Tongue (tissue), 2 donors: Measurements from ENCODE around the gene TLE1. TPM values are rescaled to one million over a fixed set of nuclear protein-coding genes. Genes with fewer than 3 reads are reported as not detected.

Experiments used
- DNase-seq: peaks from one replicate; pipeline ENCODE4 v3.0.0-alpha.2; 2015
- total RNA-seq: library from RNA; depleted of rRNA; stranded (reverse); fragments of >200 nt; gene quantifications from one replicate; pipeline ENCODE4 v1.2.3, GENCODE V29; 2014

TLE1 gene
- total RNA-seq, 1 donor from 2014 or later: 73.8 TPM

DNA sequence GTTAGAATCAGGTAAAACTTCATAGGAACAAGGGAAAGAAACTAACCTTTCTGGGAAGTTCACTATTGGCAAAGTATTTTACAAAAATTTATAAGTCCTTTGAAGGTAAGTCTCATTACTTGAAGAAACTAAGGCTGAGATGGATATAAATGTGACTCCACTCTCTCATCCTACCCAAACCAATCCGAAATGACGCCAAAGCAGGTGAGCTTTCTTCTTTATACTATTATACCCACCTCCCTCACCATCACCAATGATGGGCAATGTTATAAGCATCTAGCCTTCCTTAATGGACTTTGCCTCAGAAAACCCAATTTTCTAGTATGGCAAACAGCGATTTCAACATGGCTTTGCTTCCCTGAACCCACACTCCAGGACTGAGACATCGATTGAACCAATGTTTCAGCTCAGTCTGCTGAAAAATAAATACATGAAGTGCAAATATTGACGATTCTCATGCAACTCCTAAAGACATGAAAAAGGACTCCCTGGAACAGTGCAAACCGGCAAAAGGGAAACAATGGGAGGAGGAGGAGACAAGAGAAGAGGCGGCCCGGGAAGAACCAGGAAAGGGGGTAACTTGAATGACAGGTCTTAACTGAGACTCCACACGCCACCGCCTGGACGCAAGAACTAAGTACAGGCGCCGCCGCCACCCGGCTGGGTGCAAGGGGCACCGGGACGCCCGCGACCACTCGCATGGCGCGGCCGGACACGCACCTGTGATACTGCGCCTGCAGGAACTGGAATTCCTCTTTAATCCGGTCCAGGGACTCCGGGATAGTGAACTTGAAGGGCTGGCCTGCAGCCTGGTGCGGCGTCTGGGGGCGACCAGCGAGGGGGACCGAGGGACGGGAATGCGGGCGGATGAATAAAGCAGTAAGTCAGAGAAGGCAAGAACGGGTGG is 2.5 kb downstream of the TLE1 start:
- DNase-seq: peak; percentile 93

- peak; percentile 35 for DNase-seq
These were observed 3.4 kb downstream of the TLE1 start for GRCh38 chr9:81685763-81686613.

- no peak for DNase-seq
These were observed 4.7 kb downstream of the TLE1 start for GRCh38 chr9:81684635-81685034.

DNA sequence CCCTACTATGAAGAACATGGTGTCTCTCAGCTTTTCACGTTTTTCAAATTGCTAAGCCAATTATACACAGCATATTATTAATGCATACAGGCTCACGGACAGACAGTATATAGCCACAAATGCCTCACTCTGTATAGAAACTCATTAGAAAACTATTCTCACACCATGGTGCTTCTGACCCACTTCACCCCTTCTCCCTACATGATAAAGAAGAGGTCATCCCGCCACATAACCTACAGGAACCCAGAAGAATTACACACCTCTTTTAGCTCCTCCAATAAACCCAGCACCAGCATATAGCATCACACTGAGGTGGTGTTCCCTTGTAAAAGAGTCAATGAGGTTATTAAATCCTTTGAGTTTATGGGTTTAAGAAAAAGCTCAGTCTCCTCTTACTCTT is 5.6 kb downstream of the TLE1 start:
- DNase-seq: no peak

GRCh38 chr9:81683238-81683637 is 6.1 kb downstream of the TLE1 start:
- DNase-seq: no peak

DNA sequence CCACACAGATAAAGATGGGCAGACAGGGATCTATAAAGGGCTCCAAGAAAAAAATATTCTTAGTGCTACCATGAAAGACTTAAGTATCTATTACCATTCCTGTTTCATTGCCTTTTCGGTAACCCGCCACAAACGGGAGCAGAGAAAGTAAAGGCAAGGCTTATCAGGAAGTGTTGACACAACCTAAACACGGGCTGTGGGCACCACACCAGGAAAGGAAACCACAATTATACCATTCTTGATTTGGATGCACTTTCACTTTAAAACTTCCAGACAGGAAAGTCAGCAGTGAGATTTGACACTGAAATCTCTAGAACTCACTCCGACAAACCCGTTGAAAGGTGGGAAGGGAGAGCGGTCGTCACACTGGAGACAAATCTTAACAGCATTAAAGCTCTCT is 6.5 kb downstream of the TLE1 start:
- no peak for DNase-seq

DNA sequence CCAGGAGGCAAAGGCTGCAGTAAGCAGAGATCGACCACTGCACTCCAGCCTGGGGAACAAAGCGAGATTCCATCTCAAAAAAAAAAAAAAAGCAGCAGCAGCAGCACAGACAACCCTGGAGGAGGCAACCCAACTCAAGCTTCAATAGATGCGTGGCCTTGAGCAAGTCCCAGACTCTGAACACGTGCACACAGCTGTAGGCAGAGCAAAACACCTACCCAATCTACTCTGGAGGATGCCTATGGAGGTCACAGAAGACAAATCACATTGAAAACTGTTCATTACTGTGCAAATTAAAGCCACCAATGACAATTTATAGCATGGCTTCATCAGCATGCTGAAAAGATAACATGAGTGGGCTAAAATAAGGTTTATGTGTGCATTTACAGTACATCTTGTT is 7.2 kb downstream of the TLE1 start:
- no peak for DNase-seq

DNA sequence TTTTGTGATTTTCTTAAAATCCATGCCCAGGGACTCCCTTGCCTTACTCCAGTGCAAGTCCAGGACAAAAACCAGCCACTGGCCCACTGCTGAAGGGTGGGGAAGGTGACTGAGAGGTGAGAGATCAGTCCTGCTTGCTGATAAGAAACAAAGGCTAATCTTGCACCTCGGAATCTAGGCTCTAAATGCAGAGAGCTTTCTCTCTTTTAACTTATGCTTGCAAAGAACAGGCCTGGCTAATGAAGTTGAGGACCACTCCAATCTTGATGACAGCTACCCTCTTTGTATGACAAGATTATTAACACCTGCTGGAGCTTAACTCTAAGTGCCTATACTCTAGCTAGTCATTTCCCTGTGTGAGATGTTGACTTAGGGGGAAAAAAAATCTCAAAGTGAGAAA is 8.8 kb downstream of the TLE1 start:
- no peak for DNase-seq

DNA sequence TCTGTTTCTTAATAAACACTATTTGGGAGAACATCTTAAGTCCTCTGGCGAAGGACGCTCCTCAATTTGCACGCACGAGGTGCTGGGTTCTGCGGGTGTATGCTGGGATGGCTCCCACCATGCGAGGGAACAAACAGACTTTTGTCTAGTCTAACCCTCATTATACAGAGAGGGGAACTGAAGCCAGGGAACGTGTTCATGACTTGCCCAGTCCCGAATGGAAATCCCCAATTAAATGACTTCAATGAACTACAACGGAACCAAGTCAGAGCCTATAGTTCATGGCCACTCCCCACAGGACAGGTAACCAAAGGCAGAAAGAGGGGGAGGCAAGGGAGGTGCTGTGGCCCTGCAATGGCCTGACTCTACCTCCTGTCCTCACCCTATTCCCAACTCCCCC is 9.3 kb downstream of the TLE1 start:
- DNase-seq: no peak

DNA sequence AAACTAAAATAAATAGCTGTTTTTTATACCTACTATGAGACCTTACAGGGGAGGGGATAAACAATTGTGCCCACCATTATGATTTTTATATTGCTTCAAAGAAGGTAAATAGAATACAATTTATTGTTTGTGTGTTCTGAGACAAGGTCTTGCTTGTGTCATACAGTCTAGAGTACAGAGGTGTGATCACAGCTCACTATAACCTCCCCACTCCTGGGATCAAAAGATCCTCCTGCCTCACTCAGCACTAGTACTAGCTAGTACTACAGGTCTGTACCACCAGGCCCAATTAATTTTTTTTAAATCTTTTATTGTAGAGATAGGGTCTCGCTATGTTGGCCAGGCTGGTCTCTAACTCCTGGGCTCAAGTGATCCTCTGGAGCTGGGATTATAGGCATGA is 11.3 kb downstream of the TLE1 start:
- no peak for DNase-seq

DNA sequence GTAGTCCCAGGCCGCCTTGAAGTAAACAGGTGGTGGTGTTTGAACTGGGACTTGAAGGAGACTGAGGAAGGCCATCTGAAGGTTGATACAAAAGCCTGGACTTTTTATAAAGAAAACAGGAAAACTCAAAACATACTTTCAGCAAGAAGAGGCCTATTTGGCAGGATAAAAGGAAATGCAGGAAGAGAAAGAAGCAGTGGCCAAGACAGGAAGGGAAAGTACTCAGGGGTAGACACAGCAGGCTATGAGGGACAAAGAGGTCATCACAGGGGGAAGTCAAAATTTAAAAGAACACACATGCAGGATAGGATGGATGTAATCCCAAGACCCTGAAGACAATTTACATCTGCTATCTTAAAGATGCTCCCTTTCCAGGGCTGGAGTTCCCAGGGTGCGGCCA is 13.0 kb downstream of the TLE1 start:
- no peak for DNase-seq

DNA sequence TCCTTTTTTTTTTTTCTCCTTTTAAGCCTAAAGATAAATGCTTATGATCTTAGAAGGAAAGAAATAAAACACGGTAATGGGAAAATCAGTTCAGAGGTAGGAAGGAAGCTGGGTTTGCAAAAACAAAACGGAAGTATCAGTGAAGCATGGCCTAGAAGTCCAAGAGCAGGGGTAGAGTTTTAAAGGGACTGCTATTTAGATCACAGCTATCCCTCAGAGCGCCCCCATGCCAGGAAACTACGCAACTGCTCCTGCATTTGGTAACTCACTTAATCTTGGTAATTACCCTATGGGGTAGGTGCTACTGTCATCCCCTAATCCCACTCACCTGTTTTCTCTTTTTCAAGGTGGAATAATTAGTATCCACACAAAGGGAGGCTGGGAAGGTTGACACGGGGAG is 16.0 kb downstream of the TLE1 start:
- no peak for DNase-seq

- peak; percentile 95 for DNase-seq
These were observed 17.5 kb downstream of the TLE1 start for GRCh38 chr9:81671880-81672280.

DNA sequence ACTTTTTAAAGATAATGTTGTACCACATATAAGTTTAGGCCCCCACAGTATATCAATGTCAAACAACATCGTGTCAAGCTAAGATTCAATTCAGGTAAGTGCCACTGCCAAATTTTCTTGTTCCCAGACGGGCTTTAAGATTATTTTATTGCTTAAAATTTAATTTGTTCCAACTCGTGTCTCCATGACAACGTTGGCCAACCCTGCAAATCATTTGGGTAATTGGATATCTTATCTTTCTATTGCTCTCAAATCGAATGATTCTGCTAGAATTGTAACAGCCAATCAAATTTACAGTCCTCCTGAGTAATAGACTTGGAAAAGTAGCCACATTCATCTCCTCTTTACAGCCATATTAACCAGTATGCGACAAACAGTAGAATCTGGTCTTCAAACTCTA is 19.5 kb downstream of the TLE1 start:
- DNase-seq: no peak

DNA sequence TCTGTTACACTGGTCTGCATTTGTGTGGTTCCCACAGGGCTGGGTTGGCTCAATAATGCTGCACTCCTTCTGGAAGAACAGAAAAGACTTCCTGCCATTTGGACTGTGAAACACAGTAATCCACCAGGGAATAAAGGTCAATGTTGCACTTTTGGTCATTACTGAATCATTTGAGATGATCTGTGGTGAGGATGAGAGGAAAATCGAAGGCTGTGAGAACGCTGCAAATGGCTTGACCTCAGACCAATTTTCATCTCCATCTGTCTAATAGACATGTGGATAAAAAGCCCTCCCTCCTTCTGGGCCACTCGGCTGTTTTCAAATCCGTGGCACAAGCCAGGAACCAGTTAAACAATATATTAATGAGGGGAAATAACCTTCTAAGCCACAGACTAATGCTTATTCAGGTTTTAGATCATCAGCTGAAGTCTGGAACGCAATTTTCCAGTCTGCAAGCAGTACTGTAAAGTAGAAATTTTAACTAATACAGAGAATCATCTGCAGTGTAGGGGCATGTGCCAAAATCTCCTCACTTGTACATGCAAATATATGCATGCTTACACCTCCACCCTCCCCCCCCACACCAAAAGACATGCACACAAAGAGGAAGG is 20.2 kb downstream of the TLE1 start:
- DNase-seq: peak; percentile 48

DNA sequence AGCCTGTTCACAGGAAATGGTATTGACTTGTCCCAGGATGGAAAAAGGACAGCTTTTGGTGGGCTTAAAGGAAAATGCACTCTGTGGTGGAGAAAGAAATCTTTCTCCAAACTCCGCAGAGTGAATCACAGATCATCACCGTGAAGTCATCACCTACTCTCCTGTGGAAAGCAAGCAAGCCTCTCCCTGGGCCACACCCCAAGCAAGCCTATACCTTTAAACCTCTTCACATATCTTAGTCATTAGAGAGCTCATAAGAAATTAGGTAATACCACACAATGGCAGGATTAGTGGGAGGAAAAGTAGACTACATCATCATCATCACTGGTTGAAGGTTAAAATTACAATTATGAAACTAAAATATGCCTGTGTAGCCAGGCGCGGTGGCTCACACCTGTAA is 23.2 kb downstream of the TLE1 start:
- no peak for DNase-seq

- DNase-seq: peak; percentile 33
These were observed 23.9 kb downstream of the TLE1 start for GRCh38 chr9:81665322-81665871.

DNA sequence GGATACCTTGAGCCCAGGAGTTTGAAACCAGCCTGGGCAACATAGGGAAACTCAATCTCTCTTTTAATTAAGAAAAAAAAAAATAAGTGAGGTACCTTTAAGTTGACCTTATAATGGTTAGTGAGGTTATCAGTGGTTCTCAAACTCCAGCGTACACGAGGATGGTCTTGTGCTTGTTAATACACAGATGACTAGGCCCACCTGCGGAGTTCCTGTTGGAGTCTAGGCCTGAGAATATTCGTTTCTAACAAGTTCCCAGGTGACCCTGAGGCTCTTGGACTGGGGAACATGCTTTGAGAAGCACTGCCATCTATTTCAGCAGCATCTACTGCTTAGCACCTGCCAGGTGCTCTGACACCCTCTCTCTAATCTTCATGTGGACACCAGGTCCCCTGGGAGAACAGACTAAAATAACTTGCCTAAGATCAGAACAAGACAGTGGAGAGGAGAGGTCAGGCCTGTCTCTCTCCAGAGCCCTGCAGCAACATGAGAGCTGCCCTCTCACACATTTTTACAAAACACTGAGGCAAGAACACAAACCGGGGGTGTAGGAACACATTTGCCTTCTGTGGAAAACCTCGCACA is 24.6 kb downstream of the TLE1 start:
- no peak for DNase-seq

- no peak for DNase-seq
These were observed 28.0 kb downstream of the TLE1 start for GRCh38 chr9:81661339-81661738.

- no peak for DNase-seq
These were observed 32.4 kb downstream of the TLE1 start for GRCh38 chr9:81656871-81657337.

DNA sequence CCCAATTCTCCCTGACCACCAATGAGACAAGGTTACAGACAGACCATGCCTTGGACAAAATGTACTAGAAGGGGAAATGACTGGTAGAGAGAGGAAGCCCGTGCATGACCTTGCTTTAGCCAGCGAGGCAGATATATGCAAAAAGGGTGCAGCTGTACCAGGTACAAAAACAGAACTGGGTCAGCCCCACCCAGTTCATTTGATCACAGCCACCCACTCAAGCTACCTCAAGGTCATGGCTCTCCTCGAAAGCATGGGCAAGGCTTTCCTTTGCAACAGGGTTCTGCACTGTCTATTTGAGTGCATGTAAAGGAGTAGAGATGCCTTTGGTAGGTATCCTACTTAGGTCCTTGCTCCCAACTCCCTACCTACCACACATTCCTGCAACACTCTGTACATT is 33.3 kb downstream of the TLE1 start:
- DNase-seq: no peak

DNA sequence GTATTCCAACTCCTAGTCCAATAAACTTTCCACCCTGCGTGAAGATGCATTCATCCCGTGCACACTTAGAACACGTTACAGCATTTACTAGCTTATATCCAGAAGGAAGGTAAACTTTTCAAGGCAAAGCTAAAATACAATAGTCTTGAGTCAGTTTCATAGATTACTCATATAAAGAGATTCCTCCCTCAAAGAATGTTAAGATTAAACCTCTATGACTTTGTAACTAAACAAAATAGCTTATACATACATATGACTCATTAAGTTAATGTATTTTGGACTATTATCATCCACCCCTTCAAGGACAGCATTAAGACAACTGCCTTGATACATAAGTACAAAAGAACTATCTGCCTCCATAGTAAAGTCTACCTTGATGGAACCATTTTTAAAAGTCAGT is 36.1 kb downstream of the TLE1 start:
- no peak for DNase-seq
